Nasal cavity respiratory epithelium epithelial cell of viscerocranial mucosa (primary cell): ENCODE measurements around the gene LIPJ. TPM values are rescaled to one million over a fixed set of nuclear protein-coding genes. Genes with fewer than 3 reads are reported as not detected.

Experiments used
- total RNA-seq: library from RNA; depleted of rRNA; stranded (reverse); fragments of >200 nt; gene quantifications from 2 replicates; pipeline ENCODE4 v1.2.3, GENCODE V29; 2014

The LIPJ gene
- under 0.01 TPM in 1 of 2 replicates, not detected in the other for total RNA-seq

GRCh38 chr10:88586462-88586861 is at the start of gene LIPJ:
LIPJ (plus strand) TSS chr10:88586762; CDS start chr10:88590688, 3,926 bp downstream.

GRCh38 chr10:88582806-88583583 is 3.6 kb upstream of the LIPJ start, which contains the start of gene RNLS:
RNLS (minus strand) TSS chr10:88583318.

Other genes starting within 250 kb of the LIPJ start
- 7.9 and 14.1 TPM in 2 replicates for gene RNLS, start 3.4 kb upstream of the LIPJ start, total RNA-seq
- gene LIPF, start 77.7 kb downstream of the LIPJ start, total RNA-seq, result not detected in 2 replicates
- gene LIPK, start 119.5 kb downstream of the LIPJ start, total RNA-seq, result 0.21 and 0.68 TPM in 2 replicates
- 5.8 TPM in 1 of 2 replicates, not detected in the other for gene LIPN, start 173.3 kb downstream of the LIPJ start, total RNA-seq
- gene LIPM, start 216.0 kb downstream of the LIPJ start, total RNA-seq, result 0.34 TPM in 1 of 2 replicates, not detected in the other